ENCODE data around the gene GRIK4. TPM values are rescaled to one million over a fixed set of nuclear protein-coding genes. Genes with fewer than 3 reads are reported as not detected.
"Not testable (repeated sequence)": the region's sequence is repeated elsewhere in the genome, so short reads cannot be mapped to it uniquely, and the experiment has no call there.

Gene GRIK4
- total RNA-seq, 1 donor from 2014 or later: 0.06 TPM

GRCh38 chr11:121018746-121019145, 507.2 kb downstream of the GRIK4 start:
- no peak for DNase-seq (ENCODE audit: low read depth)
- no peak overlapping the region for H3K4me3 ChIP-seq (ENCODE audit: low read depth, low read length)
- TF ChIP-seq, protein P1, sequence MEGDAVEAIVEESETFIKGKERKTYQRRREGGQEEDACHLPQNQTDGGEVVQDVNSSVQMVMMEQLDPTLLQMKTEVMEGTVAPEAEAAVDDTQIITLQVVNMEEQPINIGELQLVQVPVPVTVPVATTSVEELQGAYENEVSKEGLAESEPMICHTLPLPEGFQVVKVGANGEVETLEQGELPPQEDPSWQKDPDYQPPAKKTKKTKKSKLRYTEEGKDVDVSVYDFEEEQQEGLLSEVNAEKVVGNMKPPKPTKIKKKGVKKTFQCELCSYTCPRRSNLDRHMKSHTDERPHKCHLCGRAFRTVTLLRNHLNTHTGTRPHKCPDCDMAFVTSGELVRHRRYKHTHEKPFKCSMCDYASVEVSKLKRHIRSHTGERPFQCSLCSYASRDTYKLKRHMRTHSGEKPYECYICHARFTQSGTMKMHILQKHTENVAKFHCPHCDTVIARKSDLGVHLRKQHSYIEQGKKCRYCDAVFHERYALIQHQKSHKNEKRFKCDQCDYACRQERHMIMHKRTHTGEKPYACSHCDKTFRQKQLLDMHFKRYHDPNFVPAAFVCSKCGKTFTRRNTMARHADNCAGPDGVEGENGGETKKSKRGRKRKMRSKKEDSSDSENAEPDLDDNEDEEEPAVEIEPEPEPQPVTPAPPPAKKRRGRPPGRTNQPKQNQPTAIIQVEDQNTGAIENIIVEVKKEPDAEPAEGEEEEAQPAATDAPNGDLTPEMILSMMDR (conservative IDR thresholded peaks at IDR 0.05; ENCODE audit: low read depth, low read length): no peak

DNA sequence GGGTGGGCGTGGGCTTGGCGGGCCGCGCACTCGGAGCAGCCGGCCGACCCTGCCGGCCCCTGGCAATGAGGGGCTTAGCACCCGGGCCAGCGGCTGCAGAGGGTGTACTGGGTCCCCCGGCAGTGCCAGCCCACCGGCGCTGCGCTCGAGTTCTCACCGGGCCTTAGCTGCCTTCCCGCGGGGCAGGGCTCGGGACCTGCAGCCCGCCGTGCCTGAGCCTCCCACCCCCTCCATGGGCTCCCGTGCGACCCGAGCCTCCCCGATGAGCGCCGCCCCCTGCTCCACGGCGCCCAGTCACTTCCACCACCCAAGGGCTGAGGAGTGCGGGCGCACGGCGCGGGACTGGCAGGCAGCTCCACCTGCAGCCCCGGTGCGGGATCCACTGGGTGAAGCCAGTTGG, 510.2 kb downstream of the GRIK4 start:
- not testable (repeated sequence) for DNase-seq (ENCODE audit: low read depth)

GRCh38 chr11:121023848-121024751, 512.6 kb downstream of the GRIK4 start, which contains the start of gene TBCEL:
Gene TBCEL (plus strand): TSS chr11:121024102. CDS start chr11:121045691, 21,589 bp downstream.
- no peak for DNase-seq (ENCODE audit: low read depth)
- H3K4me3 ChIP-seq (ENCODE audit: low read depth, low read length): peak within 1 kb of the TSS; percentile 90
- TF ChIP-seq, protein P1 (conservative IDR thresholded peaks at IDR 0.05; ENCODE audit: low read depth, low read length): no peak

More for the DNA sequence above, 510.2 kb downstream of the GRIK4 start:
- not testable (repeated sequence) for H3K4me3 ChIP-seq (ENCODE audit: low read depth, low read length)

DNA sequence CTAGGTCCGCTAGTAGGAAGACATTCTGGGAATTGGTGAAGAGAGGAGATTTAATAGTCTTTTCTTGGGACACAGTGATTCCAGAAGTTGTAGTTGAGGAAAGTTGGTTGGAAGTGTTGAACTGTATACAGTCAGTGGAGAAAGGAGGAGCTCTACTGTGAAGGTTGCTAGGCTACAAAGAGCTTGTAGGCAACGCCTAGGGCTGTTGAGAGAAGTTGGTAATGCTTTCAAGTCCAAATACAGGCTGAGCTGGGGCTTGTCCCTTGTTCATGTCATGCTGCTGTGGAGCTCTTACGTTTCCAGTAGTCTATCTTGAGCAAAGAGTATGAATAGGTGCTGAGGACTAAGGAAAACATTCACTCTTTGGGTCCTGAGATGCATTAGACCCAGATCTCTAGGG, 513.4 kb downstream of the GRIK4 start:
- H3K4me3 ChIP-seq (ENCODE audit: low read depth, low read length): peak overlapping the region; percentile 90
- DNase-seq (ENCODE audit: low read depth): peak; percentile 15
- TF ChIP-seq, protein P1 (conservative IDR thresholded peaks at IDR 0.05; ENCODE audit: low read depth, low read length): no peak

DNA sequence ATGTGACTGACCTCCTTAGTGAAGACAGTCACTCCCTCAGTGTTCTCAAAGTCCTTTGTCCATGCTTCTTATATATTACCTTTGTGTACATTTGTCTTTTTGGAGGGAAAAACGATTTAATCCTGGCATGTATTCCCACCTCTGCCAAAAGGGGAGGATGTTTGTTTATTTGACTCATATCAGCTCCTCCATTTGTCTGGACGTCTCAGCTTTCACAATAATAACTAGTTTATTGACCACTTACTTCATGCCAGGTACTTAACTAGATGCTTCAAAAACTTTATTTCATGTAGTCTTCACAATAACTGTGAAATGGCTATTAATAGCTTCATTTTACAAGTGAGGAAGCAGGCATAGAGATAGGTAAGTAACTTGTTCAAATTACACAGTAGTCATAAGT, 517.6 kb downstream of the GRIK4 start:
- DNase-seq (ENCODE audit: low read depth): no peak
- H3K4me3 ChIP-seq (ENCODE audit: low read depth, low read length): no peak overlapping the region
- TF ChIP-seq, protein P1 (conservative IDR thresholded peaks at IDR 0.05; ENCODE audit: low read depth, low read length): no peak

- TF ChIP-seq, protein P1 (conservative IDR thresholded peaks at IDR 0.05; ENCODE audit: low read depth, low read length): no peak
- no peak overlapping the region for H3K4me3 ChIP-seq (ENCODE audit: low read depth, low read length)
- no peak for DNase-seq (ENCODE audit: low read depth)
These were observed 518.4 kb downstream of the GRIK4 start for GRCh38 chr11:121029813-121030445.

DNA sequence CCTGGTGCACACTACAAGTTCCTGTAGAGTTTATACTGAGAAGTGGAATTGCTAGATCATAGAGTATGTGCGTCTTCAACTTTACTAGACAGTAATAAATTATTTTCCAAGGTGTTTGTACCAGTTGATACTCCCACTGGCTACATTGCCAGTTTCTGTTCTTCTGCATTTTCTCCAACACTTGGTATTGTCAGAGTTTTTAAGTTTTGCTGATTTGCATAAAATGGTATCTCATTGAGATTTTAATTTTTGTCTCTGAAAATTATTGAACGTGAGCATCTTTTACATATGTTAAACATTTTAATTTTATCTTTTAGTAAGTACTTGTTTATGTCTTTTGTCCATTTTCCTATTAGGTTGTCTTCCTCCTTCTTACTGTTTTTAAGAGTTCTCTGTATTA, 519.6 kb downstream of the GRIK4 start:
- DNase-seq (ENCODE audit: low read depth): no peak
- TF ChIP-seq, protein P1 (conservative IDR thresholded peaks at IDR 0.05; ENCODE audit: low read depth, low read length): no peak
- H3K4me3 ChIP-seq (ENCODE audit: low read depth, low read length): no peak overlapping the region

DNA sequence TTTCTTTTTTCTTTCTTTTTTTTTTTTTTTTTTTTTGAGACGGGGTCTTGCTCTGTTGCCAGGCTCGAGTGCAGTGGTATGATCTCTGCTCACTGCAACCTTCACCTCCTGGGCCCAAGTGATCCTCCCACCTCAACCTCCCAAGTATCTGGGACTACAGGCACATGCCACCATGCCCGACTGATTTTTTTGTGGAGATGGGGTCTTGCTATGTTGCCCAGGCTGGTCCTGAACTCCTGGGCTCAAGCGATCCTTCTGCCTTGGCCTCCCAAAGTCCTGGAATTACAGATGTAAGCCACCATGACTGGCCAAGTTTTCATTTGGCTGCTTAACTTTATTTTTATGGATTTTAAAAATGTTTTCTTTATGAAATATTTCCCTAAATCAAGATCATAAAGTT, 520.1 kb downstream of the GRIK4 start:
- DNase-seq (ENCODE audit: low read depth); H3K4me3 ChIP-seq (ENCODE audit: low read depth, low read length): not testable (repeated sequence)
